Measurements from ENCODE around the gene STAT6. TPM values are rescaled to one million over a fixed set of nuclear protein-coding genes. Genes with fewer than 3 reads are reported as not detected.

STAT6 gene
- total RNA-seq, 1 experiment from 2014 or later = 122 TPM

DNA sequence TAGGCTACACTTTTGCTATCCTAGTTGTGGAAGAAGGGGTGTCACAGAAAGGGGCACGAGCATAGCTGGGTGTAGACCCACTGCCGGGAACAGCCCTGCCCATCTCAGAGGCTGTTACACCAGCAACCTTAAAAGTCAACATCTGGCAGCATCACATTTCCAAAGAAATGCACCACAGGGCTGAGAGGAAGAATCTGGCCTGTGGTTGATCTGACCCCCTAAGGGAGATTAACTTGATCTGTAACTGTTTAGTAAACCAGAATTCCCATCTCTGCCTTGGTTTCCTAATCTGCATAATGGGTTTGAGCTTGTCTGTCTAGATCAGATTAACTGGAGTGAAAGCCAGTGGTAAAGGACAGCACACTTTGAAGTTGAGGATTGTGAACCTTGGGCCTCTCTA, 34.9 kb upstream of the STAT6 start:
- H3K27ac ChIP-seq = no peak overlapping the region
- no peak overlapping the region for H2AFZ ChIP-seq
- H3K4me2 ChIP-seq = no peak overlapping the region
- H3K79me2 ChIP-seq (ENCODE audit: low read depth) = no peaks in the 10 kb centered on the region
- ChIA-PET POLR2A (ENCODE audit: unreplicated experiment) (no interaction called here), CTCF (interaction anchor here (1.1 kb wide), 1 partner anchor 29 kb away, joined by 3 read pairs; no protein-coding TSS in a partner anchor)
- intact Hi-C loops (cut with micrococcal nuclease; ENCODE audit: unreplicated experiment) = no loop called here
- H3K9me2 ChIP-seq (ENCODE audit: insufficient read depth) = no peaks in the 10 kb centered on the region
- no peaks in the 10 kb centered on the region for H3K9me3 ChIP-seq (ENCODE audit: insufficient read depth, low read depth)
- BruUV-seq (replicated peaks) = no TSS peak
- H4K20me1 ChIP-seq (ENCODE audit: insufficient read depth) = no peaks in the 10 kb centered on the region
- no peaks in the 10 kb centered on the region for H3F3A ChIP-seq (ENCODE audit: insufficient read depth, low read depth)
- no peaks in the 10 kb centered on the region for H3K36me3 ChIP-seq (ENCODE audit: low read depth)
- peaks cover 8% of the 10 kb centered on the region for H3K4me1 ChIP-seq (replicated peaks; ENCODE audit: insufficient read depth)
- no peak for DNase-seq
- H3K4me3 ChIP-seq = no peak overlapping the region
- TF ChIP-seq, protein P1, sequence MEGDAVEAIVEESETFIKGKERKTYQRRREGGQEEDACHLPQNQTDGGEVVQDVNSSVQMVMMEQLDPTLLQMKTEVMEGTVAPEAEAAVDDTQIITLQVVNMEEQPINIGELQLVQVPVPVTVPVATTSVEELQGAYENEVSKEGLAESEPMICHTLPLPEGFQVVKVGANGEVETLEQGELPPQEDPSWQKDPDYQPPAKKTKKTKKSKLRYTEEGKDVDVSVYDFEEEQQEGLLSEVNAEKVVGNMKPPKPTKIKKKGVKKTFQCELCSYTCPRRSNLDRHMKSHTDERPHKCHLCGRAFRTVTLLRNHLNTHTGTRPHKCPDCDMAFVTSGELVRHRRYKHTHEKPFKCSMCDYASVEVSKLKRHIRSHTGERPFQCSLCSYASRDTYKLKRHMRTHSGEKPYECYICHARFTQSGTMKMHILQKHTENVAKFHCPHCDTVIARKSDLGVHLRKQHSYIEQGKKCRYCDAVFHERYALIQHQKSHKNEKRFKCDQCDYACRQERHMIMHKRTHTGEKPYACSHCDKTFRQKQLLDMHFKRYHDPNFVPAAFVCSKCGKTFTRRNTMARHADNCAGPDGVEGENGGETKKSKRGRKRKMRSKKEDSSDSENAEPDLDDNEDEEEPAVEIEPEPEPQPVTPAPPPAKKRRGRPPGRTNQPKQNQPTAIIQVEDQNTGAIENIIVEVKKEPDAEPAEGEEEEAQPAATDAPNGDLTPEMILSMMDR (conservative IDR thresholded peaks at IDR 0.05) = no peak
- TF ChIP-seq EZH2 (IDR thresholded peaks at IDR 0.05; ENCODE audit: low read depth) = no peak
- no peaks in the 10 kb centered on the region for H3K27me3 ChIP-seq (ENCODE audit: insufficient read depth, low read depth)

DNA sequence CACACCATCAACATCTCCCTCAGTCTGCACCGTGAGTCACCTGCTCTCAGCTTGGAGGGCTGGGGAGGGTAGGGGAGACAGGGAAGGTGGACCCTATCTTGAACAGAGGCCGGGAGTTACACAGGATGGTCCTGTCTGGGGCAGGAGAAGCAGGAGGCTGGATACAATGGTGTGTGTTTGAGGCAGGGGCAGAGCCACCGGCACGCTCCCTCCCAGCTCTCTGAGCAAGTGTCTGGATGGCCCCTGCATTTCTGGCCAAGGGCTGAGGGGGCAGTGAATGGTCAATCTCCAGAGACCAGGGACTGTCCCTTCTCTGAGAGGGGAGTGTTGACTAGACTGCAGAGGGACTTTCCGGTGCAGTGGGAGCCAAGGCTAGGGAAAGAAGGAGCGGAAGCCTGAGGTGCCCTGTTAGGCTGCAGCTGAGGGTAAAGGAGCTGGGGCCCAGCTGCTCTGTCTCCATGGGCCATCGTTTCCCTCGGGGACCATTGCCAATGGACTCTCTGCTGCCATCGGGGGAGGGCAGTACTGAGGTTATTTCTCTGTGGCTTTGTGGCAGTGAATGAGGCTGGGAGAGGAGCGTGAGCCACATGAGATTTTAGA, 34.4 kb upstream of the STAT6 start:
- H2AFZ ChIP-seq = no peak overlapping the region
- no peak overlapping the region for H3K4me3 ChIP-seq
- no TSS peak for BruUV-seq (replicated peaks)
- no peak for TF ChIP-seq EZH2 (IDR thresholded peaks at IDR 0.05; ENCODE audit: low read depth)
- TF ChIP-seq, protein P1 (conservative IDR thresholded peaks at IDR 0.05) = no peak
- no peak for DNase-seq
- no peaks in the 10 kb centered on the region for H3K9me2 ChIP-seq (ENCODE audit: insufficient read depth)
- H3K4me2 ChIP-seq = no peak overlapping the region
- no peaks in the 10 kb centered on the region for H3K36me3 ChIP-seq (ENCODE audit: low read depth)
- no peaks in the 10 kb centered on the region for H4K20me1 ChIP-seq (ENCODE audit: insufficient read depth)
- H3K4me1 ChIP-seq (replicated peaks; ENCODE audit: insufficient read depth) = peaks cover 8% of the 10 kb centered on the region
- H3F3A ChIP-seq (ENCODE audit: insufficient read depth, low read depth) = no peaks in the 10 kb centered on the region
- H3K9me3 ChIP-seq (ENCODE audit: insufficient read depth, low read depth) = no peaks in the 10 kb centered on the region
- POLR2A ChIA-PET (ENCODE audit: unreplicated experiment) = no interaction called here
- CTCF ChIA-PET = no interaction called here
- H3K27ac ChIP-seq = no peak overlapping the region
- no peaks in the 10 kb centered on the region for H3K27me3 ChIP-seq (ENCODE audit: insufficient read depth, low read depth)
- intact Hi-C loops (cut with micrococcal nuclease; ENCODE audit: unreplicated experiment) = no loop called here
- H3K79me2 ChIP-seq (ENCODE audit: low read depth) = no peaks in the 10 kb centered on the region

DNA sequence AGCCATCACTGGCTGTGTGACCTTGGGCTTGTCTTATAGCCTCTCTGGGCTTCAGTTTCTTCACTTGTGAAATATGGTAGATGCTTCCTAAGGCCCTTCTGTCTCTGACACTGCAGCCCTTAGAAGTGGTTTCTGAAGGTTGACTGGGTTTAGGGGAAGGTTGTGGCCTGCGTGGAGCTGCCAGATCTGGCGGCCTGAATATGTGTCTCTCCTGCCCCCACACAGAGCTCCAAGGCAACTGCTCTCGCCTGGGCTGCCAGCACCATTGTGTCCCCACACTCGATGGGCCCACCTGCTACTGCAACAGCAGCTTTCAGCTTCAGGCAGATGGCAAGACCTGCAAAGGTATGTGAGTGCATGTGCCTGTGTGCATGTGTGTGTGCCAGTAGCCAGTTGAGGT, 32.3 kb upstream of the STAT6 start:
- Histone ChIP-seq H3K9me3 (ENCODE audit: insufficient read depth, low read depth) (no peaks in the 10 kb centered on the region), H3K4me3 (no peak overlapping the region), H3K4me2 (no peak overlapping the region), H3K27me3 (ENCODE audit: insufficient read depth, low read depth) (no peaks in the 10 kb centered on the region), H4K20me1 (ENCODE audit: insufficient read depth) (no peaks in the 10 kb centered on the region), H2AFZ (no peak overlapping the region), H3K79me2 (ENCODE audit: low read depth) (no peaks in the 10 kb centered on the region), H3K27ac (no peak overlapping the region), H3K9me2 (ENCODE audit: insufficient read depth) (no peaks in the 10 kb centered on the region), H3K36me3 (ENCODE audit: low read depth) (no peaks in the 10 kb centered on the region), H3K4me1 (replicated peaks; ENCODE audit: insufficient read depth) (peaks cover 7% of the 10 kb centered on the region), H3F3A (ENCODE audit: insufficient read depth, low read depth) (no peaks in the 10 kb centered on the region)
- no peak for TF ChIP-seq EZH2 (IDR thresholded peaks at IDR 0.05; ENCODE audit: low read depth)
- TF ChIP-seq, protein P1 (conservative IDR thresholded peaks at IDR 0.05) = no peak
- no TSS peak for BruUV-seq (replicated peaks)
- intact Hi-C loops (cut with micrococcal nuclease; ENCODE audit: unreplicated experiment) = no loop called here
- DNase-seq = no peak
- CTCF ChIA-PET = no interaction called here
- POLR2A ChIA-PET (ENCODE audit: unreplicated experiment) = no interaction called here
